ENCODE data around the gene DHTKD1.

GRCh38 chr10:12144538-12144937, 75.8 kb downstream of the DHTKD1 start:
- TF ChIP-seq POLR2AphosphoS5 (IDR thresholded peaks at IDR 0.05) = no peak
- TF ChIP-seq, protein P1, sequence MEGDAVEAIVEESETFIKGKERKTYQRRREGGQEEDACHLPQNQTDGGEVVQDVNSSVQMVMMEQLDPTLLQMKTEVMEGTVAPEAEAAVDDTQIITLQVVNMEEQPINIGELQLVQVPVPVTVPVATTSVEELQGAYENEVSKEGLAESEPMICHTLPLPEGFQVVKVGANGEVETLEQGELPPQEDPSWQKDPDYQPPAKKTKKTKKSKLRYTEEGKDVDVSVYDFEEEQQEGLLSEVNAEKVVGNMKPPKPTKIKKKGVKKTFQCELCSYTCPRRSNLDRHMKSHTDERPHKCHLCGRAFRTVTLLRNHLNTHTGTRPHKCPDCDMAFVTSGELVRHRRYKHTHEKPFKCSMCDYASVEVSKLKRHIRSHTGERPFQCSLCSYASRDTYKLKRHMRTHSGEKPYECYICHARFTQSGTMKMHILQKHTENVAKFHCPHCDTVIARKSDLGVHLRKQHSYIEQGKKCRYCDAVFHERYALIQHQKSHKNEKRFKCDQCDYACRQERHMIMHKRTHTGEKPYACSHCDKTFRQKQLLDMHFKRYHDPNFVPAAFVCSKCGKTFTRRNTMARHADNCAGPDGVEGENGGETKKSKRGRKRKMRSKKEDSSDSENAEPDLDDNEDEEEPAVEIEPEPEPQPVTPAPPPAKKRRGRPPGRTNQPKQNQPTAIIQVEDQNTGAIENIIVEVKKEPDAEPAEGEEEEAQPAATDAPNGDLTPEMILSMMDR (IDR thresholded peaks at IDR 0.05) = no peak
- no peak for TF ChIP-seq POLR2A (IDR thresholded peaks at IDR 0.05)
